Endothelial cell of umbilical vein (primary cell): ENCODE results near the gene ALKBH2. TPM values are rescaled to one million over a fixed set of nuclear protein-coding genes. Genes with fewer than 3 reads are reported as not detected.

ENCODE experiments used
- BruUV-seq: library from RNA; stranded (reverse); fragments of 400-500 nt; replicated peaks from 2 replicates; lab custom pipeline; 2021; lab: Mats Ljungman, UMichigan
- CTCF ChIA-PET: fragments of 300-600, 350-600 bp; sonication (Branson Sonifier 250); formaldehyde crosslinking; loops from one replicate; lab custom pipeline; 2021; ENCODE audit warnings: antibody characterized with exemption, inconsistent platforms; lab: Charles Lee
- POLR2A ChIA-PET: fragments of 300-600, 350-600 bp; sonication (Branson Sonifier 250); formaldehyde crosslinking; loops from one replicate; lab custom pipeline; 2021; ENCODE audit warnings: antibody characterized with exemption, inconsistent platforms; lab: Charles Lee
- DNase-seq: peaks from one replicate; pipeline ENCODE4 v3.0.0-alpha.2; 2011; ENCODE audit warnings: low read depth, low spot score
- FAIRE-seq: peaks from 2 replicates; lab custom pipeline; 2011; peaks lifted over from hg19 to GRCh38; lab: Jason Lieb, UNC
- H2AFZ ChIP-seq: 2 replicates; pipeline ENCODE4 v1.6.0; 2012; ENCODE audit warnings: low read depth, low read length, control low read depth, inconsistent platforms
- H3K27ac ChIP-seq: 2 replicates; pipeline ENCODE4 v1.5.1; 2011; ENCODE audit warnings: low read depth, mild to moderate bottlenecking, control low read depth, low read length, moderate library complexity; ENCODE audit not compliant: insufficient read depth
- H3K27me3 ChIP-seq, 2 experiments: 2 replicates each; pipeline versions ENCODE4 v1.6.0 to v1.6.1; 2011; ENCODE audit warnings: low read length in 2 of 2, mixed read lengths in 1 of 2; ENCODE audit not compliant: control insufficient read depth in 2 of 2, insufficient read depth in 2 of 2
- H3K36me3 ChIP-seq, 2 experiments: 2 replicates in 1 of 2; 3 replicates in 1 of 2; pipeline ENCODE4 v1.5.1; 2011; ENCODE audit warnings: low read length in 2 of 2, mild to moderate bottlenecking in 1 of 2, moderate library complexity in 1 of 2; ENCODE audit not compliant: control insufficient read depth in 2 of 2, insufficient read depth in 2 of 2; ENCODE audit errors: extremely low read depth in 1 of 2
- H3K4me1 ChIP-seq: 3 replicates; pipeline ENCODE4 v1.5.1; 2011; ENCODE audit warnings: mild to moderate bottlenecking, low read length; ENCODE audit not compliant: control insufficient read depth, insufficient read depth; ENCODE audit errors: extremely low read depth
- H3K4me2 ChIP-seq: 2 replicates; pipeline ENCODE4 v1.6.1; 2011; ENCODE audit warnings: low read length, control low read depth, mixed read lengths; ENCODE audit not compliant: insufficient read depth
- H3K4me3 ChIP-seq, 3 experiments: fragments of 200-600 bp in 1 of 3; sonication (generic), shearing (Covaris generic) in 1 of 3; replicated peaks in 1 of 3; 2 replicates each; pipeline ENCODE4 v1.5.1; 2011 to 2016; ENCODE audit warnings: control low read depth in 3 of 3, low read length in 3 of 3, mild to moderate bottlenecking in 2 of 3, inconsistent platforms in 1 of 3, low read depth in 1 of 3, moderate library complexity in 1 of 3; ENCODE audit not compliant: insufficient read depth in 1 of 3
- H3K79me2 ChIP-seq: 2 replicates; pipeline ENCODE4 v1.6.0; 2012; ENCODE audit warnings: low read length, inconsistent platforms; ENCODE audit not compliant: control insufficient read depth, insufficient read depth
- H3K9ac ChIP-seq: replicated peaks from 2 replicates; pipeline ENCODE3; 2011; ENCODE audit warnings: low read length, control low read depth; ENCODE audit not compliant: insufficient read depth; ENCODE audit errors: extremely low read depth
- H3K9me1 ChIP-seq: replicated peaks from 3 replicates; pipeline ENCODE4 v1.6.0; 2011; ENCODE audit warnings: mild to moderate bottlenecking, low read length; ENCODE audit not compliant: control insufficient read depth, insufficient read depth; ENCODE audit errors: extremely low read depth
- H3K9me3 ChIP-seq: replicated peaks from 2 replicates; pipeline ENCODE4 v1.5.1; 2012; ENCODE audit warnings: low read length, inconsistent platforms; ENCODE audit not compliant: control insufficient read depth, insufficient read depth
- H4K20me1 ChIP-seq: replicated peaks from 2 replicates; pipeline ENCODE3; 2011; ENCODE audit warnings: mild to moderate bottlenecking, low read length; ENCODE audit not compliant: control insufficient read depth, insufficient read depth; ENCODE audit errors: extremely low read depth
- CTCF ChIP-seq, 2 donors: IDR thresholded peaks; 1 replicate in 1 of 2; 2 replicates in 1 of 2; pipeline ENCODE4 v1.5.1; 2011; ENCODE audit warnings: low read length in 2 of 2, mild to moderate bottlenecking in 2 of 2, moderate library complexity in 2 of 2, control low read depth in 1 of 2, inconsistent platforms in 1 of 2, low read depth in 1 of 2; ENCODE audit not compliant: insufficient read depth in 1 of 2; ENCODE audit errors: extremely low read depth in 1 of 2
- EZH2 ChIP-seq: IDR thresholded peaks from 2 replicates; pipeline ENCODE4 v1.6.1; 2012; ENCODE audit warnings: borderline replicate concordance, low read depth, mild to moderate bottlenecking, moderate library complexity, low read length, inconsistent platforms; ENCODE audit not compliant: severe bottlenecking
- FOS ChIP-seq: IDR thresholded peaks from 2 replicates; pipeline ENCODE4 v1.6.1; 2011; ENCODE audit warnings: mild to moderate bottlenecking, low read length, moderate library complexity, borderline replicate concordance; ENCODE audit not compliant: insufficient read depth
- GATA2 ChIP-seq: IDR thresholded peaks from 2 replicates; pipeline ENCODE4 v1.7.0; 2011; ENCODE audit warnings: low read depth, mild to moderate bottlenecking, moderate library complexity, mixed read lengths, low read length; ENCODE audit not compliant: insufficient read length, insufficient read depth
- JUN ChIP-seq: IDR thresholded peaks from 2 replicates; pipeline ENCODE4 v1.6.1; 2011; ENCODE audit warnings: borderline replicate concordance, low read depth; ENCODE audit not compliant: insufficient read length, insufficient read depth
- MAX ChIP-seq: IDR thresholded peaks from 2 replicates; pipeline ENCODE4 v1.6.1; 2011; ENCODE audit not compliant: insufficient read depth, insufficient read length
- MYC ChIP-seq: IDR thresholded peaks from one replicate; pipeline ENCODE4 v1.6.1; 2011; ENCODE audit warnings: mild to moderate bottlenecking, low read depth, low read length
- POLR2A ChIP-seq: IDR thresholded peaks from 2 replicates; pipeline ENCODE4 v1.6.1; 2012; ENCODE audit warnings: low read depth, mild to moderate bottlenecking, control low read depth, low read length
- POLR2AphosphoS5 ChIP-seq: IDR thresholded peaks from 2 replicates; pipeline ENCODE4 v1.6.1; 2012; ENCODE audit warnings: low read depth, mild to moderate bottlenecking, control low read depth, low read length, moderate library complexity; ENCODE audit not compliant: insufficient read depth
- dilution Hi-C: fragments of 300-500 bp; cut with MboI; formaldehyde crosslinking; loops from one replicate; pipeline ENCODE4 v1.15.0; 2019; ENCODE audit warnings: low sequenced_read_pairs; ENCODE audit not compliant: extremely low pct_ligation_motif_present
- intact Hi-C: fragments of 100-400 bp; cut with micrococcal nuclease; formaldehyde crosslinking; loops from one replicate; pipeline ENCODE4 v1.10.0; 2022
- polyA plus RNA-seq, 4 experiments: library from polyadenylated mRNA; depleted of rRNA in 3 of 4; stranded (reverse) in 3 of 4; unstranded in 1 of 4; fragments of >200 nt; gene quantifications; 2 replicates each; pipeline versions ENCODE4 v1.2.1 to v1.2.3, GENCODE V29; 2011 to 2012; ENCODE audit warnings: missing spikeins in 1 of 4
- total RNA-seq: library from RNA; stranded (reverse); gene quantifications from 2 replicates; pipeline ENCODE4 v1.2.3, GENCODE V29; 2021

ALKBH2 gene
- total and polyA plus RNA-seq, 2 donors (not counting 3 experiments of a cell fraction or from before 2014, with no cell fraction given) = 5.4 to 7.3 TPM

DNA sequence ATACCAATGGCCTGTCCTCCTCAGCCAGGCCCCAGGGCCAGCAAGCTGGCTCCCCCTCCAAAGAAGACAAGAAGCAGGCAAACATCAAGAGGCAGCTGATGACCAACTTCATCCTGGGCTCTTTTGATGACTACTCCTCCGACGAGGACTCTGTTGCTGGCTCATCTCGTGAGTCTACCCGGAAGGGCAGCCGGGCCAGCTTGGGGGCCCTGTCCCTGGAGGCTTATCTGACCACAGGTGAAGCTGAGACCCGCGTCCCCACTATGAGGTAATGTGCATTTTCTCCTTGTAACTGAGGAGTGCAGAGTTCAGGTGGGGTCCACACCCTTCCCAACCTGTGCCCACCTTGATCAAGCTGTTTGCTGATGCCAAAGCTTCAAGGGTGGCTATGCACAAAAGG lies 46.5 kb upstream of the ALKBH2 start:
- Histone ChIP-seq H3K27ac (no peak overlapping the region), H3K4me2 (no peak overlapping the region), H4K20me1 (no peaks in the 10 kb centered on the region), H3K79me2 (no peaks in the 10 kb centered on the region), H3K27me3 (no peaks in the 10 kb centered on the region), H3K4me1 (no peaks in the 10 kb centered on the region), H3K36me3 (no peaks in the 10 kb centered on the region), H3K9me3 (no peaks in the 10 kb centered on the region), H3K4me3 (no peak overlapping the region), H2AFZ (no peak overlapping the region), H3K9ac (no peak overlapping the region), H3K9me1 (no peaks in the 10 kb centered on the region)
- TF ChIP-seq EZH2 (no peak), GATA2 (no peak), CTCF (IDR thresholded peaks at IDR 0.05; ENCODE audit: extremely low read depth in 1 of 2, insufficient read depth in 1 of 2, low read depth in 1 of 2, low read length in 2 of 2) (no peak), JUN (no peak), MAX (no peak), POLR2A (no peak), POLR2AphosphoS5 (no peak), FOS (no peak), MYC (no peak)
- DNase-seq (no peak), FAIRE-seq (no peak)
- BruUV-seq = no TSS peak
- dilution Hi-C loops = no loop called here
- ChIA-PET POLR2A (no interaction called here), CTCF (interaction anchor here (1.7 kb wide), 1 partner anchor 28 kb away, joined by 6 read pairs; no protein-coding TSS in a partner anchor)
- intact Hi-C loops = no loop called here
